GM23338 (cell line): ENCODE data around the gene GREB1L.

Source experiments
- CREB1 ChIP-seq: fragments of 250-450 bp; sonication (Bioruptor Pico); IDR thresholded peaks from 2 replicates; pipeline ENCODE4 v1.5.0; 2020; ENCODE audit warnings: low read depth, mild to moderate bottlenecking, moderate library complexity
- EZH2 ChIP-seq: fragments of 200-600 bp; sonication (generic); IDR thresholded peaks from one replicate; pipeline ENCODE4 v1.8.0; 2017; ENCODE audit warnings: antibody characterized with exemption, mild to moderate bottlenecking, low read depth; ENCODE audit not compliant: unreplicated experiment
- EZH2phosphoT487 ChIP-seq: fragments of 200-600 bp; sonication (generic); IDR thresholded peaks from one replicate; pipeline ENCODE4 v1.8.1; 2018; ENCODE audit warnings: antibody characterized with exemption; ENCODE audit not compliant: unreplicated experiment
- JUNB ChIP-seq: IDR thresholded peaks from one replicate; pipeline ENCODE4 v1.6.1; 2016; ENCODE audit warnings: antibody characterized with exemption; ENCODE audit not compliant: unreplicated experiment
- NANOG ChIP-seq: IDR thresholded peaks from 2 replicates; pipeline ENCODE4 v1.6.1; 2016; ENCODE audit warnings: antibody characterized with exemption, borderline replicate concordance
- POLR2AphosphoS5 ChIP-seq: IDR thresholded peaks from 2 replicates; pipeline ENCODE4 v1.6.1; 2016; ENCODE audit warnings: antibody characterized with exemption, low read depth
- STAT1 ChIP-seq: IDR thresholded peaks from one replicate; pipeline ENCODE4 v1.6.1; 2016; ENCODE audit warnings: antibody characterized with exemption; ENCODE audit not compliant: unreplicated experiment
- ZNF114 ChIP-seq: fragments of 250-450 bp; sonication (Bioruptor Pico); IDR thresholded peaks from 2 replicates; pipeline ENCODE4 v1.5.0; 2020; ENCODE audit warnings: mild to moderate bottlenecking, moderate library complexity
- ZNF331 ChIP-seq: fragments of 250-450 bp; sonication (Bioruptor Pico); IDR thresholded peaks from 2 replicates; pipeline ENCODE4 v1.5.0; 2020; ENCODE audit warnings: low read depth, mild to moderate bottlenecking, moderate library complexity
- TF ChIP-seq, protein P1 (sequence below), 2 experiments: fragments of 200-600 bp in 1 of 2; sonication (generic) in 1 of 2; conservative IDR thresholded peaks; 2 replicates each; pipeline versions ENCODE4 v1.5.1 to v1.6.1; 2016 to 2017; ENCODE audit warnings: antibody characterized with exemption in 2 of 2, low read depth in 2 of 2, mild to moderate bottlenecking in 2 of 2, moderate library complexity in 1 of 2
- TF ChIP-seq, protein P2 (sequence below): fragments of 250-450 bp; sonication (Bioruptor Pico); IDR thresholded peaks from 2 replicates; pipeline ENCODE4 v1.5.0; 2020; ENCODE audit warnings: mild to moderate bottlenecking, moderate library complexity
- TF ChIP-seq, protein P3 (sequence below): IDR thresholded peaks from 2 replicates; pipeline ENCODE4 v1.6.1; 2016; ENCODE audit warnings: antibody characterized with exemption
- TF ChIP-seq, protein P4 (sequence below): IDR thresholded peaks from one replicate; pipeline ENCODE4 v1.6.1; 2018; ENCODE audit warnings: antibody characterized with exemption; ENCODE audit not compliant: unreplicated experiment

DNA sequence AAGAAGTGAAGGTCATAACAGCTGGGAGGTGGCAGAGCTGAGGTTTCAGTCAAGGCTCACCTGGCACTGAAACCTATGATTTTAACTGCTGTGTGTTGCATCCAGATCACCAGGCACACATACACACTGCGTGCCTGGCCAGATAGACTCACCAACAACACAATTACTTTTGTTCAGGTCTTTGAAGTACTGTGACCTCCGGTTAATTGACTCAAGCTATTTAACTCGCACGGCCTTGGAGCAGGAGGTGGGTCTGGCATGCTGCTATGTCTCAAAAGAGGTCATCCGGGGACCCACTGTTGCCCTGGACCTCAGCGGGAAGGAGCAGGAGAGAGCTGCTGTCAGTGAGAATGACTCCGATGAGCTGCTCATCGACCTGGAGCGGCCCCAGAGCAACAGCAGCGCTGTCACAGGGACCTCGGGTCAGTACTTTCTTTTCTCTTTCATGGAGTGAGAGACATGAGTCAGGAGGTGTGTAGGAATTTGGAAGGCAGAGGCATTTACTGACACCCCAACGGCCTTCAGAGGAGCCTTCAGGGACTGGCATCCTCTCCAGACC, 254.3 kb downstream of the GREB1L start:
- TF ChIP-seq, protein P1, sequence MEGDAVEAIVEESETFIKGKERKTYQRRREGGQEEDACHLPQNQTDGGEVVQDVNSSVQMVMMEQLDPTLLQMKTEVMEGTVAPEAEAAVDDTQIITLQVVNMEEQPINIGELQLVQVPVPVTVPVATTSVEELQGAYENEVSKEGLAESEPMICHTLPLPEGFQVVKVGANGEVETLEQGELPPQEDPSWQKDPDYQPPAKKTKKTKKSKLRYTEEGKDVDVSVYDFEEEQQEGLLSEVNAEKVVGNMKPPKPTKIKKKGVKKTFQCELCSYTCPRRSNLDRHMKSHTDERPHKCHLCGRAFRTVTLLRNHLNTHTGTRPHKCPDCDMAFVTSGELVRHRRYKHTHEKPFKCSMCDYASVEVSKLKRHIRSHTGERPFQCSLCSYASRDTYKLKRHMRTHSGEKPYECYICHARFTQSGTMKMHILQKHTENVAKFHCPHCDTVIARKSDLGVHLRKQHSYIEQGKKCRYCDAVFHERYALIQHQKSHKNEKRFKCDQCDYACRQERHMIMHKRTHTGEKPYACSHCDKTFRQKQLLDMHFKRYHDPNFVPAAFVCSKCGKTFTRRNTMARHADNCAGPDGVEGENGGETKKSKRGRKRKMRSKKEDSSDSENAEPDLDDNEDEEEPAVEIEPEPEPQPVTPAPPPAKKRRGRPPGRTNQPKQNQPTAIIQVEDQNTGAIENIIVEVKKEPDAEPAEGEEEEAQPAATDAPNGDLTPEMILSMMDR (conservative IDR thresholded peaks at IDR 0.05; ENCODE audit: low read depth in 2 of 2): no peak
- TF ChIP-seq NANOG (no peak), EZH2phosphoT487 (no peak), EZH2 (no peak), JUNB (no peak), POLR2AphosphoS5 (no peak), CREB1 (CRISPR knock-in tag) (no peak), ZNF331 (CRISPR knock-in tag) (no peak), STAT1 (no peak), ZNF114 (CRISPR knock-in tag) (no peak)
- TF ChIP-seq, protein P2, sequence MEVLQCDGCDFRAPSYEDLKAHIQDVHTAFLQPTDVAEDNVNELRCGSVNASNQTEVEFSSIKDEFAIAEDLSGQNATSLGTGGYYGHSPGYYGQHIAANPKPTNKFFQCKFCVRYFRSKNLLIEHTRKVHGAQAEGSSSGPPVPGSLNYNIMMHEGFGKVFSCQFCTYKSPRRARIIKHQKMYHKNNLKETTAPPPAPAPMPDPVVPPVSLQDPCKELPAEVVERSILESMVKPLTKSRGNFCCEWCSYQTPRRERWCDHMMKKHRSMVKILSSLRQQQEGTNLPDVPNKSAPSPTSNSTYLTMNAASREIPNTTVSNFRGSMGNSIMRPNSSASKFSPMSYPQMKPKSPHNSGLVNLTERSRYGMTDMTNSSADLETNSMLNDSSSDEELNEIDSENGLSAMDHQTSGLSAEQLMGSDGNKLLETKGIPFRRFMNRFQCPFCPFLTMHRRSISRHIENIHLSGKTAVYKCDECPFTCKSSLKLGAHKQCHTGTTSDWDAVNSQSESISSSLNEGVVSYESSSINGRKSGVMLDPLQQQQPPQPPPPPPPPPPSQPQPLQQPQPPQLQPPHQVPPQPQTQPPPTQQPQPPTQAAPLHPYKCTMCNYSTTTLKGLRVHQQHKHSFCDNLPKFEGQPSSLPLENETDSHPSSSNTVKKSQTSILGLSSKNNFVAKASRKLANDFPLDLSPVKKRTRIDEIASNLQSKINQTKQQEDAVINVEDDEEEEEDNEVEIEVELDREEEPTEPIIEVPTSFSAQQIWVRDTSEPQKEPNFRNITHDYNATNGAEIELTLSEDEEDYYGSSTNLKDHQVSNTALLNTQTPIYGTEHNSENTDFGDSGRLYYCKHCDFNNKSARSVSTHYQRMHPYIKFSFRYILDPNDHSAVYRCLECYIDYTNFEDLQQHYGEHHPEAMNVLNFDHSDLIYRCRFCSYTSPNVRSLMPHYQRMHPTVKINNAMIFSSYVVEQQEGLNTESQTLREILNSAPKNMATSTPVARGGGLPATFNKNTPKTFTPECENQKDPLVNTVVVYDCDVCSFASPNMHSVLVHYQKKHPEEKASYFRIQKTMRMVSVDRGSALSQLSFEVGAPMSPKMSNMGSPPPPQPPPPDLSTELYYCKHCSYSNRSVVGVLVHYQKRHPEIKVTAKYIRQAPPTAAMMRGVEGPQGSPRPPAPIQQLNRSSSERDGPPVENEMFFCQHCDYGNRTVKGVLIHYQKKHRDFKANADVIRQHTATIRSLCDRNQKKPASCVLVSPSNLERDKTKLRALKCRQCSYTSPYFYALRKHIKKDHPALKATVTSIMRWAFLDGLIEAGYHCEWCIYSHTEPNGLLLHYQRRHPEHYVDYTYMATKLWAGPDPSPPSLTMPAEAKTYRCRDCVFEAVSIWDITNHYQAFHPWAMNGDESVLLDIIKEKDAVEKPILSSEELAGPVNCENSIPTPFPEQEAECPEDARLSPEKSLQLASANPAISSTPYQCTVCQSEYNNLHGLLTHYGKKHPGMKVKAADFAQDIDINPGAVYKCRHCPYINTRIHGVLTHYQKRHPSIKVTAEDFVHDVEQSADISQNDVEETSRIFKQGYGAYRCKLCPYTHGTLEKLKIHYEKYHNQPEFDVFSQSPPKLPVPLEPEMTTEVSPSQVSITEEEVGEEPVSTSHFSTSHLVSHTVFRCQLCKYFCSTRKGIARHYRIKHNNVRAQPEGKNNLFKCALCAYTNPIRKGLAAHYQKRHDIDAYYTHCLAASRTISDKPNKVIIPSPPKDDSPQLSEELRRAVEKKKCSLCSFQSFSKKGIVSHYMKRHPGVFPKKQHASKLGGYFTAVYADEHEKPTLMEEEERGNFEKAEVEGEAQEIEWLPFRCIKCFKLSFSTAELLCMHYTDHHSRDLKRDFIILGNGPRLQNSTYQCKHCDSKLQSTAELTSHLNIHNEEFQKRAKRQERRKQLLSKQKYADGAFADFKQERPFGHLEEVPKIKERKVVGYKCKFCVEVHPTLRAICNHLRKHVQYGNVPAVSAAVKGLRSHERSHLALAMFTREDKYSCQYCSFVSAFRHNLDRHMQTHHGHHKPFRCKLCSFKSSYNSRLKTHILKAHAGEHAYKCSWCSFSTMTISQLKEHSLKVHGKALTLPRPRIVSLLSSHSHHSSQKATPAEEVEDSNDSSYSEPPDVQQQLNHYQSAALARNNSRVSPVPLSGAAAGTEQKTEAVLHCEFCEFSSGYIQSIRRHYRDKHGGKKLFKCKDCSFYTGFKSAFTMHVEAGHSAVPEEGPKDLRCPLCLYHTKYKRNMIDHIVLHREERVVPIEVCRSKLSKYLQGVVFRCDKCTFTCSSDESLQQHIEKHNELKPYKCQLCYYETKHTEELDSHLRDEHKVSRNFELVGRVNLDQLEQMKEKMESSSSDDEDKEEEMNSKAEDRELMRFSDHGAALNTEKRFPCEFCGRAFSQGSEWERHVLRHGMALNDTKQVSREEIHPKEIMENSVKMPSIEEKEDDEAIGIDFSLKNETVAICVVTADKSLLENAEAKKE (CRISPR knock-in tag): no peak
- TF ChIP-seq, protein P3, sequence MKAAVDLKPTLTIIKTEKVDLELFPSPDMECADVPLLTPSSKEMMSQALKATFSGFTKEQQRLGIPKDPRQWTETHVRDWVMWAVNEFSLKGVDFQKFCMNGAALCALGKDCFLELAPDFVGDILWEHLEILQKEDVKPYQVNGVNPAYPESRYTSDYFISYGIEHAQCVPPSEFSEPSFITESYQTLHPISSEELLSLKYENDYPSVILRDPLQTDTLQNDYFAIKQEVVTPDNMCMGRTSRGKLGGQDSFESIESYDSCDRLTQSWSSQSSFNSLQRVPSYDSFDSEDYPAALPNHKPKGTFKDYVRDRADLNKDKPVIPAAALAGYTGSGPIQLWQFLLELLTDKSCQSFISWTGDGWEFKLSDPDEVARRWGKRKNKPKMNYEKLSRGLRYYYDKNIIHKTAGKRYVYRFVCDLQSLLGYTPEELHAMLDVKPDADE: no peak
- TF ChIP-seq, protein P4, sequence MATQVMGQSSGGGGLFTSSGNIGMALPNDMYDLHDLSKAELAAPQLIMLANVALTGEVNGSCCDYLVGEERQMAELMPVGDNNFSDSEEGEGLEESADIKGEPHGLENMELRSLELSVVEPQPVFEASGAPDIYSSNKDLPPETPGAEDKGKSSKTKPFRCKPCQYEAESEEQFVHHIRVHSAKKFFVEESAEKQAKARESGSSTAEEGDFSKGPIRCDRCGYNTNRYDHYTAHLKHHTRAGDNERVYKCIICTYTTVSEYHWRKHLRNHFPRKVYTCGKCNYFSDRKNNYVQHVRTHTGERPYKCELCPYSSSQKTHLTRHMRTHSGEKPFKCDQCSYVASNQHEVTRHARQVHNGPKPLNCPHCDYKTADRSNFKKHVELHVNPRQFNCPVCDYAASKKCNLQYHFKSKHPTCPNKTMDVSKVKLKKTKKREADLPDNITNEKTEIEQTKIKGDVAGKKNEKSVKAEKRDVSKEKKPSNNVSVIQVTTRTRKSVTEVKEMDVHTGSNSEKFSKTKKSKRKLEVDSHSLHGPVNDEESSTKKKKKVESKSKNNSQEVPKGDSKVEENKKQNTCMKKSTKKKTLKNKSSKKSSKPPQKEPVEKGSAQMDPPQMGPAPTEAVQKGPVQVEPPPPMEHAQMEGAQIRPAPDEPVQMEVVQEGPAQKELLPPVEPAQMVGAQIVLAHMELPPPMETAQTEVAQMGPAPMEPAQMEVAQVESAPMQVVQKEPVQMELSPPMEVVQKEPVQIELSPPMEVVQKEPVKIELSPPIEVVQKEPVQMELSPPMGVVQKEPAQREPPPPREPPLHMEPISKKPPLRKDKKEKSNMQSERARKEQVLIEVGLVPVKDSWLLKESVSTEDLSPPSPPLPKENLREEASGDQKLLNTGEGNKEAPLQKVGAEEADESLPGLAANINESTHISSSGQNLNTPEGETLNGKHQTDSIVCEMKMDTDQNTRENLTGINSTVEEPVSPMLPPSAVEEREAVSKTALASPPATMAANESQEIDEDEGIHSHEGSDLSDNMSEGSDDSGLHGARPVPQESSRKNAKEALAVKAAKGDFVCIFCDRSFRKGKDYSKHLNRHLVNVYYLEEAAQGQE: no peak
